Measurements from ENCODE around the gene TXN.
A peak's percentile ranks its signal among the peaks of the same experiment; 100 is the strongest.

The TXN gene

GRCh38 chr9:110256380-110257096, at the start of gene TXN:
TSS of gene TXN (minus strand) at chr9:110256507. CDS start at chr9:110256435, 72 bp downstream.
- DNase-seq, result peak; percentile 94
- H3K27me3 Mint-ChIP-seq, result no peaks in the 10 kb centered on the region
- H3K9me3 Mint-ChIP-seq, result no peaks in the 10 kb centered on the region
- peaks cover 61% of the 10 kb centered on the region for H3K4me1 Mint-ChIP-seq (ENCODE audit: low read depth)
- peak within 1 kb of the TSS; percentile 99 for H3K27ac Mint-ChIP-seq
- H3K36me3 Mint-ChIP-seq (ENCODE audit: low read depth), result peaks cover 48% of the 10 kb centered on the region
- peak within 1 kb of the TSS; percentile 94 for H3K4me3 Mint-ChIP-seq

GRCh38 chr9:110303133-110303532, 46.8 kb upstream of the TXN start:
- DNase-seq, result no peak

GRCh38 chr9:110298043-110298605, 41.8 kb upstream of the TXN start:
- Mint-ChIP-seq H3K27me3 (peaks cover 3% of the 10 kb centered on the region), H3K4me1 (ENCODE audit: low read depth) (no peaks in the 10 kb centered on the region), H3K36me3 (ENCODE audit: low read depth) (no peaks in the 10 kb centered on the region), H3K27ac (no peak overlapping the region), H3K4me3 (no peak overlapping the region), H3K9me3 (no peaks in the 10 kb centered on the region)
- DNase-seq, result no peak

More at GRCh38 chr9:110303133-110303532, 46.8 kb upstream of the TXN start:
- H3K4me1 Mint-ChIP-seq (ENCODE audit: low read depth), result no peaks in the 10 kb centered on the region
- no peaks in the 10 kb centered on the region for H3K36me3 Mint-ChIP-seq (ENCODE audit: low read depth)
- no peaks in the 10 kb centered on the region for H3K9me3 Mint-ChIP-seq
- no peak overlapping the region for H3K4me3 Mint-ChIP-seq
- H3K27ac Mint-ChIP-seq, result no peak overlapping the region
- H3K27me3 Mint-ChIP-seq, result peaks cover 14% of the 10 kb centered on the region

- Mint-ChIP-seq H3K27me3 (no peaks in the 10 kb centered on the region), H3K4me3 (no peak overlapping the region), H3K36me3 (ENCODE audit: low read depth) (no peaks in the 10 kb centered on the region), H3K4me1 (ENCODE audit: low read depth) (no peaks in the 10 kb centered on the region), H3K27ac (no peak overlapping the region), H3K9me3 (no peaks in the 10 kb centered on the region)
- DNase-seq, result no peak
Observed at GRCh38 chr9:110293248-110293647, 36.9 kb upstream of the TXN start.

GRCh38 chr9:110291921-110292557, 35.7 kb upstream of the TXN start:
- no peaks in the 10 kb centered on the region for H3K27me3 Mint-ChIP-seq
- H3K27ac Mint-ChIP-seq, result no peak overlapping the region
- no peaks in the 10 kb centered on the region for H3K9me3 Mint-ChIP-seq
- H3K4me1 Mint-ChIP-seq (ENCODE audit: low read depth), result no peaks in the 10 kb centered on the region
- H3K36me3 Mint-ChIP-seq (ENCODE audit: low read depth), result no peaks in the 10 kb centered on the region
- no peak overlapping the region for H3K4me3 Mint-ChIP-seq
- no peak for DNase-seq

GRCh38 chr9:110290001-110290400, 33.7 kb upstream of the TXN start:
- peaks cover 5% of the 10 kb centered on the region for H3K27me3 Mint-ChIP-seq
- no peaks in the 10 kb centered on the region for H3K9me3 Mint-ChIP-seq
- no peak overlapping the region for H3K27ac Mint-ChIP-seq
- no peaks in the 10 kb centered on the region for H3K36me3 Mint-ChIP-seq (ENCODE audit: low read depth)
- peaks cover 2% of the 10 kb centered on the region for H3K4me1 Mint-ChIP-seq (ENCODE audit: low read depth)
- H3K4me3 Mint-ChIP-seq, result no peak overlapping the region
- DNase-seq, result no peak

GRCh38 chr9:110288503-110288902, 32.2 kb upstream of the TXN start:
- no peak overlapping the region for H3K27ac Mint-ChIP-seq
- no peaks in the 10 kb centered on the region for H3K36me3 Mint-ChIP-seq (ENCODE audit: low read depth)
- no peak for DNase-seq
- no peaks in the 10 kb centered on the region for H3K9me3 Mint-ChIP-seq
- peaks cover 14% of the 10 kb centered on the region for H3K27me3 Mint-ChIP-seq
- peaks cover 2% of the 10 kb centered on the region for H3K4me1 Mint-ChIP-seq (ENCODE audit: low read depth)
- no peak overlapping the region for H3K4me3 Mint-ChIP-seq

- Mint-ChIP-seq H3K27me3 (peaks cover 16% of the 10 kb centered on the region), H3K36me3 (ENCODE audit: low read depth) (no peaks in the 10 kb centered on the region), H3K4me3 (no peak overlapping the region), H3K9me3 (no peaks in the 10 kb centered on the region), H3K27ac (no peak overlapping the region), H3K4me1 (ENCODE audit: low read depth) (peaks cover 2% of the 10 kb centered on the region)
- DNase-seq, result no peak
Observed at GRCh38 chr9:110287289-110287680, 31.0 kb upstream of the TXN start.

- H3K27ac Mint-ChIP-seq, result no peak overlapping the region
- H3K27me3 Mint-ChIP-seq, result peaks cover 16% of the 10 kb centered on the region
- no peak for DNase-seq
- H3K36me3 Mint-ChIP-seq (ENCODE audit: low read depth), result no peaks in the 10 kb centered on the region
- H3K4me3 Mint-ChIP-seq, result no peak overlapping the region
- H3K9me3 Mint-ChIP-seq, result no peaks in the 10 kb centered on the region
- H3K4me1 Mint-ChIP-seq (ENCODE audit: low read depth), result peaks cover 2% of the 10 kb centered on the region
Observed at GRCh38 chr9:110284211-110284844, 28.0 kb upstream of the TXN start.

- no peak overlapping the region for H3K4me3 Mint-ChIP-seq
- no peaks in the 10 kb centered on the region for H3K36me3 Mint-ChIP-seq (ENCODE audit: low read depth)
- no peak overlapping the region for H3K27ac Mint-ChIP-seq
- H3K27me3 Mint-ChIP-seq, result peaks cover 20% of the 10 kb centered on the region
- H3K9me3 Mint-ChIP-seq, result no peaks in the 10 kb centered on the region
- DNase-seq, result no peak
- H3K4me1 Mint-ChIP-seq (ENCODE audit: low read depth), result peaks cover 5% of the 10 kb centered on the region
Observed at GRCh38 chr9:110283751-110284150, 27.4 kb upstream of the TXN start.

- no peak for DNase-seq
- no peak overlapping the region for H3K27ac Mint-ChIP-seq
- H3K27me3 Mint-ChIP-seq, result peaks cover 20% of the 10 kb centered on the region
- H3K4me1 Mint-ChIP-seq (ENCODE audit: low read depth), result peaks cover 10% of the 10 kb centered on the region
- H3K36me3 Mint-ChIP-seq (ENCODE audit: low read depth), result no peaks in the 10 kb centered on the region
- no peak overlapping the region for H3K4me3 Mint-ChIP-seq
- no peaks in the 10 kb centered on the region for H3K9me3 Mint-ChIP-seq
Observed at GRCh38 chr9:110282739-110283081, 26.4 kb upstream of the TXN start.

GRCh38 chr9:110282018-110282738, 25.9 kb upstream of the TXN start:
- Mint-ChIP-seq H3K4me3 (no peak overlapping the region), H3K27ac (no peak overlapping the region), H3K36me3 (ENCODE audit: low read depth) (no peaks in the 10 kb centered on the region), H3K9me3 (no peaks in the 10 kb centered on the region), H3K27me3 (peaks cover 20% of the 10 kb centered on the region), H3K4me1 (ENCODE audit: low read depth) (peaks cover 10% of the 10 kb centered on the region)
- DNase-seq, result no peak

- Mint-ChIP-seq H3K9me3 (no peaks in the 10 kb centered on the region), H3K27me3 (peaks cover 6% of the 10 kb centered on the region), H3K4me3 (no peak overlapping the region), H3K36me3 (ENCODE audit: low read depth) (no peaks in the 10 kb centered on the region), H3K27ac (no peak overlapping the region), H3K4me1 (ENCODE audit: low read depth) (peaks cover 9% of the 10 kb centered on the region)
- DNase-seq, result no peak
Observed at GRCh38 chr9:110278080-110278707, 21.9 kb upstream of the TXN start.

GRCh38 chr9:110276781-110277180, 20.5 kb upstream of the TXN start:
- peaks cover 4% of the 10 kb centered on the region for H3K27me3 Mint-ChIP-seq

More at GRCh38 chr9:110276781-110277180, 20.5 kb upstream of the TXN start:
- H3K27ac Mint-ChIP-seq, result no peak overlapping the region
- H3K4me3 Mint-ChIP-seq, result no peak overlapping the region
- H3K4me1 Mint-ChIP-seq (ENCODE audit: low read depth), result peaks cover 9% of the 10 kb centered on the region
- no peaks in the 10 kb centered on the region for H3K36me3 Mint-ChIP-seq (ENCODE audit: low read depth)
- no peak for DNase-seq
- no peaks in the 10 kb centered on the region for H3K9me3 Mint-ChIP-seq
